Adipocyte (in vitro differentiated cells): Measurements from ENCODE around the gene AIDA.

Experiments used
- DNase-seq: peaks from one replicate; pipeline ENCODE4 v3.0.0-alpha.2; 2015; ENCODE audit warnings: low read depth
- H3K27me3 ChIP-seq: replicated peaks from 2 replicates; pipeline ENCODE4 v1.7.0; 2013; ENCODE audit warnings: mild to moderate bottlenecking, low read length, moderate library complexity; ENCODE audit not compliant: control insufficient read depth, insufficient read depth
- H3K36me3 ChIP-seq: 2 replicates; pipeline ENCODE4 v1.7.0; 2013; ENCODE audit warnings: low read length, mild to moderate bottlenecking, moderate library complexity; ENCODE audit not compliant: control insufficient read depth, insufficient read depth, severe bottlenecking
- H3K4me1 ChIP-seq: 2 replicates; pipeline ENCODE4 v1.7.0; 2013; ENCODE audit warnings: mild to moderate bottlenecking, low read length, moderate library complexity; ENCODE audit not compliant: control insufficient read depth, insufficient read depth
- H3K4me3 ChIP-seq: 2 replicates; pipeline ENCODE4 v1.7.0; 2013; ENCODE audit warnings: mild to moderate bottlenecking, low read length, moderate library complexity
- H3K9ac ChIP-seq: 2 replicates; pipeline ENCODE4 v1.7.0; 2013; ENCODE audit warnings: mild to moderate bottlenecking, low read length, moderate library complexity
- H3K9me3 ChIP-seq: 2 replicates; pipeline ENCODE4 v1.7.0; 2013; ENCODE audit warnings: mild to moderate bottlenecking, low read length, moderate library complexity; ENCODE audit not compliant: control insufficient read depth

The AIDA gene

DNA sequence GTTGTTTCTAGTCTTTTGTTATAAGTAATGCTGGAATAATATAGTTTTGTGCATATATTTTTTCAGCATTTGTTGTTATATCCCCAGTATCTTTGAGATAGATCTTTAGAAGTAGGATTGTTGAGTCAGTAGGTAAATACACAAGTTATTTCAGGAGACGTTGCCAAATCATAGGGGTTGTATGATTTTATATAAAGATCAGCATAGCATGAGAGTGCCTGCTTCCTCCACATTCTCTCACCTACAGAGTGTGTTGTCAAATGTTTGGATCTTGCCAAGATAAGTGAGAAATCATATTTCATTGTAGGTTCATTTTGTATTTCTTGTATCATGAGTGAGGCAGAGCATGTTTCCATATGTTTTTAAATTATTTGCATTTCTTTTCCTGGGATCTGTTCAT is 69.8 kb downstream of the AIDA start:
- Histone ChIP-seq H3K36me3 (peaks cover 32% of the 10 kb centered on the region), H3K4me3 (no peak overlapping the region), H3K27me3 (no peaks in the 10 kb centered on the region), H3K4me1 (peaks cover 21% of the 10 kb centered on the region), H3K9ac (no peak overlapping the region), H3K9me3 (no peaks in the 10 kb centered on the region)
- DNase-seq, result no peak

GRCh38 chr1:222641269-222641948 is 70.9 kb downstream of the AIDA start:
- Histone ChIP-seq H3K9ac (no peak overlapping the region), H3K9me3 (no peaks in the 10 kb centered on the region), H3K36me3 (peaks cover 24% of the 10 kb centered on the region), H3K4me3 (no peak overlapping the region), H3K27me3 (no peaks in the 10 kb centered on the region), H3K4me1 (peaks cover 21% of the 10 kb centered on the region)
- no peak for DNase-seq

- Histone ChIP-seq H3K36me3 (peaks cover 62% of the 10 kb centered on the region), H3K9ac (peak overlapping the region; percentile 50), H3K9me3 (no peaks in the 10 kb centered on the region)
Measured at GRCh38 chr1:222634180-222635013, 77.9 kb downstream of the AIDA start.

DNA sequence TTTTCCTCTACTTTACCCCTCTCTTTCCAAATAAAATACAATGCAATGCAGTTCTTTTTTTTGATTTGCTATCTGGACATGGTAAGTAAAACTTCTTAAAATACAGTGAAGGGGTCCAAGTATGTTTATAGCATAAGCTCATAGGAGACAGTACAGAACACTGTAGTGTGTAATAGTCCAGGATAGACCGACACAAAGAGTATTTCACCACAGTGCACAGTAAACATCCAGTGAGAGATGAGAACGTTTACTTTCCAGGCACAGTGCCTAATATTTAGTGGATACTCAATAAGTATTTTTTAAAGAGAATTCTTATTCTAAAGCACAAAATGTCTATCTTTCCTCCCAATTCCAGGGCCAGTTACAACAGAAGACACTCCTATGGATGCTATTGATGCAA is 79.5 kb downstream of the AIDA start:
- Histone ChIP-seq H3K4me3 (no peak overlapping the region), H3K9ac (peak overlapping the region; percentile 12), H3K9me3 (no peaks in the 10 kb centered on the region), H3K4me1 (peaks cover 8% of the 10 kb centered on the region), H3K27me3 (no peaks in the 10 kb centered on the region), H3K36me3 (peaks cover 66% of the 10 kb centered on the region)
- DNase-seq, result no peak

More at GRCh38 chr1:222634180-222635013, 77.9 kb downstream of the AIDA start:
- Histone ChIP-seq H3K4me1 (peaks cover 7% of the 10 kb centered on the region), H3K27me3 (no peaks in the 10 kb centered on the region), H3K4me3 (no peak overlapping the region)
- DNase-seq, result peak; percentile 96

DNA sequence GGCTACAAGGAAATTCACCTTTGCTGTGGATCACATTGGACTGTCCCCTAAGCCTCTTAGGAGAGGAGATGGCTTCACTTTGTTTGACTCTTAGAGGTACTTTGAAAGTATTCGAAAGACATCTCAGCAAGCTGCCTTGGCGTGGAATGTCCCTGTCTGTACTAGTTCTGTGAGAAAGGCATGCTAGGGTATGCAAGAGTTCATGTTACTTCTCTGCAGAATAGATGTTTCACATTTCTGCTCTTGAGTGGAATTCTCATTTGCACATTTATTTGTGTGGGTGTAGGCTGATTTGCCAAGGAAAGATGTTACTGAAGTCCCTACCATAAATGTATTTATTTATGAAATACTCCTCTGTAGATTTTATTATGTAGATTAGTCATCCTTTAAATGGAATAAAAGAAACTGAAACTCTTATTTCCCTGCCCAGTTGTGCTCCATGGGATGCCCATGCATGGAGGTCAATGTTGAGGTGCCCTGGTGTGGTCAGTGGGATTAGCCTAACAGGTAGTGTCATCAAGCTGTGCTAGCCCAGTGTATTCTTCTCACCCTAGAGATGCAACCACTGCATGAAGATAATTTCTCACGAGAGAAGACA is 80.6 kb downstream of the AIDA start:
- Histone ChIP-seq H3K27me3 (no peaks in the 10 kb centered on the region), H3K4me3 (no peak overlapping the region), H3K9me3 (no peaks in the 10 kb centered on the region), H3K36me3 (peaks cover 68% of the 10 kb centered on the region), H3K9ac (peak overlapping the region; percentile 14), H3K4me1 (peaks cover 18% of the 10 kb centered on the region)
- peak; percentile 63 for DNase-seq

- no peaks in the 10 kb centered on the region for H3K27me3 ChIP-seq
- no peaks in the 10 kb centered on the region for H3K9me3 ChIP-seq
- no peak overlapping the region for H3K4me3 ChIP-seq
- H3K36me3 ChIP-seq, result peaks cover 66% of the 10 kb centered on the region
- H3K9ac ChIP-seq, result no peak overlapping the region
- peaks cover 19% of the 10 kb centered on the region for H3K4me1 ChIP-seq
- DNase-seq, result peak; percentile 31
Measured at GRCh38 chr1:222629921-222630535, 82.3 kb downstream of the AIDA start.

GRCh38 chr1:222627232-222627631 is 85.1 kb downstream of the AIDA start:
- H3K9ac ChIP-seq, result no peak overlapping the region
- peak overlapping the region; percentile 26 for H3K4me3 ChIP-seq
- H3K4me1 ChIP-seq, result peaks cover 12% of the 10 kb centered on the region
- H3K36me3 ChIP-seq, result peaks cover 73% of the 10 kb centered on the region
- DNase-seq, result peak; percentile 30
- H3K9me3 ChIP-seq, result no peaks in the 10 kb centered on the region
- H3K27me3 ChIP-seq, result no peaks in the 10 kb centered on the region

DNA sequence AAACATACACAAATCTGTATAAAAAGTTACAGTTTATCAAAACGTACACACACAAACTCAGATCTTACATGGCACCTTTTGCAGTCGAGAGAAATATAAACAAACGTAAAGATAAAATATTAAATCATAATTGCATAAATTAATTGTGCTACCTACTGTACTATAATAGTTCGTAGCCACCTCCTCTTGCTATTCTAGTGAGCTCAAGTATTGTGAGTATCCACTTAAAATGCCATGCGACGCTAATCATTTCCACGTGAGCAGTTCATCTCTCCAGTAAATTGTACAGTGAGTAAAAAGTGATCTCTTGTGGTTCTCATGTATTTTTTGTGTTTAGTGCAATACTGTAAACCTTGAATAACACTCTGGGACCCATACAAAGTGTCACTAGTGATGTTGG is 88.1 kb downstream of the AIDA start:
- Histone ChIP-seq H3K27me3 (no peaks in the 10 kb centered on the region), H3K4me3 (no peak overlapping the region), H3K4me1 (peaks cover 17% of the 10 kb centered on the region), H3K9ac (no peak overlapping the region), H3K36me3 (peaks cover 50% of the 10 kb centered on the region), H3K9me3 (no peaks in the 10 kb centered on the region)
- no peak for DNase-seq

DNA sequence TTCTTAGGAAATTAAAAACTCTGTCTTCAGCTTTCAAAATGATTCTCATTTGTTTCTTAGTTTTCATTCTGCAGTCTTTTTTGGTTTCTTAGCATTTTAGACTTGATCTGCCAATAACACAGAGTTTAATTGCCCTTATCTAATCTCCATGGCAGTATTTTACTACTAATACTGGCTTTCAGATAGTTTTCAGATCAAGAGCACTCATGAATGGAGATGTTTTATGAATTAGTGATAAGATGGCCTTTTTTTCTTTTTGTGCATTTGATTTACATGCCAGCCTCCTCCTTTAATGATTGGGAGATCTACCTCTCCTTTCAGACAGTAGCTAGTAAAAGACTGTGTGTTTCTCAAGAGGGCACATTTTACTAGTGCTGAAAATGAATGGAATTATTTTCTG is 88.8 kb downstream of the AIDA start:
- Histone ChIP-seq H3K27me3 (no peaks in the 10 kb centered on the region), H3K9me3 (no peaks in the 10 kb centered on the region), H3K9ac (no peak overlapping the region), H3K4me1 (peaks cover 19% of the 10 kb centered on the region), H3K36me3 (peaks cover 42% of the 10 kb centered on the region), H3K4me3 (no peak overlapping the region)
- no peak for DNase-seq

DNA sequence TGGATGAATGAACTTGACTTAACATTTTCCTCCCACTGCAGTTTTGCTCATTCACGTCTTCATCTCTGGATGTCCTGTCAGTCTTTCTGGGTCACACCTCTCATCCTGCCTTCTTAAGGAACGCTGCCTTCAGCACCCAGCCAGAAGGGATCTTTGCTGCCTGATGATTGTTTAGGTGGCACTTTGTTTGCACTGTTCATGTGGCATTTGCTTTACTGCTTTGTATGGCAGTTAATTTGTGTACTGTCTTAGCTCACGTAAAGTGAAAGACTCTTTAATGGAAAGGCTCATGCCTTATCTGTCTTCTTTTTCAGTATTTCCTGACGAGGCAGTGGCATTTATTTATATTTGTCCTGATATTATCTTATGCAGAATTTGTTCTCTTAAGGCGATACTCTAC is 89.5 kb downstream of the AIDA start:
- peaks cover 19% of the 10 kb centered on the region for H3K4me1 ChIP-seq
- DNase-seq, result no peak
- H3K36me3 ChIP-seq, result peaks cover 35% of the 10 kb centered on the region
- H3K9ac ChIP-seq, result no peak overlapping the region
- no peak overlapping the region for H3K4me3 ChIP-seq
- no peaks in the 10 kb centered on the region for H3K9me3 ChIP-seq
- no peaks in the 10 kb centered on the region for H3K27me3 ChIP-seq

DNA sequence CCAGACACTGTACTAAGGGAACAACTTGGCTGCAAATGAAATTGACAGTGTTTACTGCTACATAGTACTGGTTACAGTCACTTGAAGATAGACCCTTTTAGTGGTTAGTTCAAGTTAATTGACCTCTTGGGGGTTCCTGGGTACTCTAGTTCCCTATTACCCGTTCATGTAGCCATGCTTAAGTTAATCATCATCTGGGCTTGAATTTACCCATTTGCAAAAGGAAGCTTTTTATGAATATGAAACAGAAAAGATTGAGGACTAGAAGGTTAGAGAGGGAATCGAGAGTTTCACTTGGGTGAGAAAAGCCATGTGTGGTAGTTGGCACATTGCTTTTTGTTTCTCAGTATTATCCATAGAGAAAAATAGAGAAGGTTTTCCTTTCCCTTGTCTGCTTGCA is 91.7 kb downstream of the AIDA start:
- no peak for DNase-seq
- no peaks in the 10 kb centered on the region for H3K9me3 ChIP-seq
- H3K9ac ChIP-seq, result no peak overlapping the region
- no peak overlapping the region for H3K4me3 ChIP-seq
- H3K4me1 ChIP-seq, result peaks cover 22% of the 10 kb centered on the region
- H3K36me3 ChIP-seq, result peaks cover 28% of the 10 kb centered on the region
- no peaks in the 10 kb centered on the region for H3K27me3 ChIP-seq
